Smooth muscle cell (in vitro differentiated cells): ENCODE measurements around the gene KLK14. TPM values are rescaled to one million over a fixed set of nuclear protein-coding genes. Genes with fewer than 3 reads are reported as not detected.
A peak's percentile ranks its signal among the peaks of the same experiment; 100 is the strongest.

Experiments used
- DNase-seq: peaks from one replicate; lab custom pipeline; 2025; ENCODE audit not compliant: unreplicated experiment; lab: John Stamatoyannopoulos, UW
- H2AFZ ChIP-seq: fragments of 200-600 bp; sonication (generic); 2 replicates; pipeline ENCODE4 v1.6.0; 2016; ENCODE audit warnings: antibody characterized with exemption, low read depth, mild to moderate bottlenecking
- H3F3A ChIP-seq: fragments of 200-600 bp; sonication (generic); 2 replicates; pipeline ENCODE4 v1.6.0; 2017; ENCODE audit warnings: antibody characterized with exemption, low read depth
- H3K27ac ChIP-seq: fragments of 200-600 bp; sonication (generic); 2 replicates; pipeline ENCODE4 v1.5.1; 2016; ENCODE audit warnings: low read depth, mild to moderate bottlenecking
- H3K27me3 ChIP-seq: fragments of 200-600 bp; sonication (generic); 2 replicates; pipeline ENCODE4 v1.6.1; 2016; ENCODE audit warnings: low read depth, mild to moderate bottlenecking
- H3K36me3 ChIP-seq: fragments of 200-600 bp; sonication (generic); 2 replicates; pipeline ENCODE4 v1.5.1; 2016; ENCODE audit warnings: low read depth
- H3K4me1 ChIP-seq: fragments of 200-600 bp; sonication (generic); 2 replicates; pipeline ENCODE4 v1.5.1; 2016; ENCODE audit warnings: low read depth
- H3K4me2 ChIP-seq: fragments of 200-600 bp; sonication (generic); 2 replicates; pipeline ENCODE4 v1.6.0; 2016; ENCODE audit warnings: mild to moderate bottlenecking
- H3K4me3 ChIP-seq: fragments of 200-600 bp; sonication (generic); 2 replicates; pipeline ENCODE4 v1.5.1; 2016; ENCODE audit warnings: mild to moderate bottlenecking
- H3K79me2 ChIP-seq: fragments of 200-600 bp; sonication (generic); 2 replicates; pipeline ENCODE4 v1.6.0; 2016; ENCODE audit warnings: low read depth, mild to moderate bottlenecking
- H3K9ac ChIP-seq: fragments of 200-600 bp; sonication (generic); 2 replicates; pipeline ENCODE4 v1.6.0; 2016; ENCODE audit warnings: low read depth
- H3K9me3 ChIP-seq: fragments of 200-600 bp; sonication (generic); replicated peaks from 2 replicates; pipeline ENCODE4 v1.5.1; 2016; ENCODE audit warnings: low read depth
- H4K20me1 ChIP-seq: fragments of 200-600 bp; sonication (generic); 2 replicates; pipeline ENCODE4 v1.6.0; 2016; ENCODE audit warnings: low read depth
- WGBS: methylation state at CpG from one replicate; pipeline ENCODE4 v1.1.7; 2016; ENCODE audit warnings: low lambda C conversion rate; 5-methylcytosine and 5-hydroxymethylcytosine counted together
- polyA plus RNA-seq: library from polyadenylated mRNA; unstranded; fragments of >200 nt; fragmentation: Nextera tagmentation; extraction: Ambion mirVana; gene quantifications from 2 replicates; pipeline ENCODE4 v1.2.1, GENCODE V29; 2016
- total RNA-seq: library from RNA; depleted of rRNA; stranded (reverse); fragments of >200 nt; gene quantifications from 2 replicates; pipeline ENCODE4 v1.2.3, GENCODE V29; 2014
- TF ChIP-seq, protein P1 (sequence below): fragments of 200-600 bp; sonication (generic); IDR thresholded peaks from 2 replicates; pipeline ENCODE4 v1.5.1; 2017; ENCODE audit warnings: borderline replicate concordance, mild to moderate bottlenecking, antibody characterized with exemption; ENCODE audit not compliant: insufficient read depth, poor library complexity, severe bottlenecking

Gene KLK14
- total and polyA plus RNA-seq, 2 experiments from 2014 or later, result 7.7 to 12.3 TPM

DNA sequence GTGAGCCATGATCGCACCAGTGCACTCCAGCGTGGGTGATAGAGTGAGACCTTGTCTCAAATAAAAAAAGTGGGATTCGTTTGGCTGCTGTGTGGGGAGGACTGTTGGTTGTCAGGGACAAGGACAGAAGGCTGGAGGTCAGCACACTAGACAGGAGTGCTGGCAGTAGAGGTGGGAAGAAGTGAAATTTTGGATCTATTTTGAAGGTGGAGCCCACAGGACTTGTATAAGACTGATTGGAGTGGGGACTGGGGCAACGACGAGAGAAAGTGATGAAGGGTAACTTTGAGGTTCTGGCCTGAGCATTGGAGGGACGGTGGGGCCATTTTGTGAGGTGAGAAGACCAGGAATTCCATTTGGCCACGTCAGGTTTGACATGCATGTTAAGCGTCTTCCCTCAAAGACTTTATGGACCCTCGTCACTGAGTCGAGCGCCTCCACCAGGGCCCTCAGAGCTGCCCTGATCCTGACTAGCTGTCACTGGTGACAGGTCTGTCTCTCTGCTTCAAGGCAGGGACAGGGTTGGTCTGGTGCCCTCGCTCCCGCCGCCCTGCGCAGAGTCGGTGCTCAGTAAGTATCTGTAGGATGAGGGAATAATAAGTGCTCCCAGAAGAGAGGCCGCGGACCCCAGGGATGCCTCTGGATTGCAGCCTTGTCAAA is 24.8 kb upstream of the KLK14 start:
- peaks cover 6% of the 10 kb centered on the region for H4K20me1 ChIP-seq
- peak overlapping the region; percentile 78 for H3K9ac ChIP-seq
- no peaks in the 10 kb centered on the region for H3F3A ChIP-seq
- 25% methylated on average over 18 of the region's 18 CpGs for WGBS
- TF ChIP-seq, protein P1, sequence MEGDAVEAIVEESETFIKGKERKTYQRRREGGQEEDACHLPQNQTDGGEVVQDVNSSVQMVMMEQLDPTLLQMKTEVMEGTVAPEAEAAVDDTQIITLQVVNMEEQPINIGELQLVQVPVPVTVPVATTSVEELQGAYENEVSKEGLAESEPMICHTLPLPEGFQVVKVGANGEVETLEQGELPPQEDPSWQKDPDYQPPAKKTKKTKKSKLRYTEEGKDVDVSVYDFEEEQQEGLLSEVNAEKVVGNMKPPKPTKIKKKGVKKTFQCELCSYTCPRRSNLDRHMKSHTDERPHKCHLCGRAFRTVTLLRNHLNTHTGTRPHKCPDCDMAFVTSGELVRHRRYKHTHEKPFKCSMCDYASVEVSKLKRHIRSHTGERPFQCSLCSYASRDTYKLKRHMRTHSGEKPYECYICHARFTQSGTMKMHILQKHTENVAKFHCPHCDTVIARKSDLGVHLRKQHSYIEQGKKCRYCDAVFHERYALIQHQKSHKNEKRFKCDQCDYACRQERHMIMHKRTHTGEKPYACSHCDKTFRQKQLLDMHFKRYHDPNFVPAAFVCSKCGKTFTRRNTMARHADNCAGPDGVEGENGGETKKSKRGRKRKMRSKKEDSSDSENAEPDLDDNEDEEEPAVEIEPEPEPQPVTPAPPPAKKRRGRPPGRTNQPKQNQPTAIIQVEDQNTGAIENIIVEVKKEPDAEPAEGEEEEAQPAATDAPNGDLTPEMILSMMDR, result no peak
- no peak for DNase-seq
- H3K4me2 ChIP-seq, result peak overlapping the region; percentile 90
- H3K27me3 ChIP-seq, result no peaks in the 10 kb centered on the region
- peak overlapping the region; percentile 72 for H3K4me3 ChIP-seq
- H3K27ac ChIP-seq, result peak overlapping the region; percentile 60
- H3K9me3 ChIP-seq, result no peaks in the 10 kb centered on the region
- peaks cover 5% of the 10 kb centered on the region for H3K4me1 ChIP-seq
- H2AFZ ChIP-seq, result peak overlapping the region; percentile 56
- peaks cover 12% of the 10 kb centered on the region for H3K79me2 ChIP-seq
- H3K36me3 ChIP-seq, result no peaks in the 10 kb centered on the region

DNA sequence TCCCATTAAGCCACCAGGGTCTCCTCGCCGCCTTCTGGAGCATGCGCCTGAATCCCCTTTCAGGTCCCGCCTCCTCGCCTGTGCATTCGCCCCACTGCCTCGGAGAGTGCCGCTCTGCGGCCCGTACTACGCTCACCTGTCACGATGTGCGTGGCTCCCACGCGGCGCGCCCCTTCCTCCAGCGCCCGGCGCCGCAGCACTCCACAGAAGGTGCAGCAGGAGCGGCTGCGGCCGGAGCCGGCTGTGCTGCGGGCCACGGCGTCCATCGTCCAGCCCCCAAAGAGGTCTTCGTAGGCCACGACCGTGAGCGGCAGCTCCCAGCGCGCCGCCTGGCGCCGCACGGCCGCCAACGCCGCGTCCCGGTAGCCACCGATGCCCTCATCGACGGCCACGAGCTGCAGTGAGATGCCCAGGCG is 21.2 kb upstream of the KLK14 start:
- TF ChIP-seq, protein P1, result no peak
- WGBS, result over 99% methylated on average over 30 of the region's 49 CpGs
- H3K79me2 ChIP-seq, result peaks cover 12% of the 10 kb centered on the region

DNA sequence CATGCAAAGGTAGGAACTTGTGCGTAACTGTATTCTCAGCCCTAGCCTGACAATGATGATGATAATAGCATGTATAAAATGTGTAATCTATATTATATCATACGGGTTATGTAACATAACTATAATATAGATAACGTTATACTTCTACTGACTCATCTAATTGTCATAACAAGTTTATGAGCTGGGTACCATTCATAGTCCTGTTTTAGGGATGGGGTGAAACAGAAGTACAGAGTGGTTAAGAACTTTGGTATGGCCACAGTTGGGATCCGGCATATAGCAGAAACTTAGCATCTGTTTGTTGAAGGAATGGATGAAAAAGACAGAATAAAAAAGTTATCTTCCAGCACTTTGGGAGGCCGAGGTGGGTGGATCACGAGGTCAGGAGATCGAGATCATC is 20.3 kb upstream of the KLK14 start:
- Histone ChIP-seq H3K4me1 (peaks cover 5% of the 10 kb centered on the region), H3K4me3 (no peak overlapping the region), H3K27ac (no peak overlapping the region), H4K20me1 (peaks cover 42% of the 10 kb centered on the region), H3K27me3 (no peaks in the 10 kb centered on the region), H3K79me2 (peaks cover 12% of the 10 kb centered on the region), H3K9me3 (no peaks in the 10 kb centered on the region), H3K4me2 (no peak overlapping the region), H3K9ac (no peak overlapping the region), H3F3A (no peaks in the 10 kb centered on the region), H3K36me3 (no peaks in the 10 kb centered on the region), H2AFZ (no peak overlapping the region)
- DNase-seq, result no peak
- TF ChIP-seq, protein P1, result no peak
- 100% methylated on average over 7 of the region's 7 CpGs for WGBS

More for the DNA sequence above, 21.2 kb upstream of the KLK14 start:
- no peak overlapping the region for H3K9ac ChIP-seq
- H3K36me3 ChIP-seq, result no peaks in the 10 kb centered on the region
- no peak overlapping the region for H3K4me2 ChIP-seq
- no peak overlapping the region for H3K27ac ChIP-seq
- DNase-seq, result no peak
- H4K20me1 ChIP-seq, result peaks cover 41% of the 10 kb centered on the region
- H3F3A ChIP-seq, result no peaks in the 10 kb centered on the region
- no peaks in the 10 kb centered on the region for H3K9me3 ChIP-seq
- H3K4me1 ChIP-seq, result peaks cover 5% of the 10 kb centered on the region
- H3K4me3 ChIP-seq, result no peak overlapping the region
- no peaks in the 10 kb centered on the region for H3K27me3 ChIP-seq
- no peak overlapping the region for H2AFZ ChIP-seq
